ENCODE data around the gene MARCHF10. TPM values are rescaled to one million over a fixed set of nuclear protein-coding genes. Genes with fewer than 3 reads are reported as not detected.

The MARCHF10 gene
- total and polyA plus RNA-seq, 2 donors (not counting 3 experiments of a cell fraction or from before 2014, with no cell fraction given), result 0.11 TPM; not detected in 1

DNA sequence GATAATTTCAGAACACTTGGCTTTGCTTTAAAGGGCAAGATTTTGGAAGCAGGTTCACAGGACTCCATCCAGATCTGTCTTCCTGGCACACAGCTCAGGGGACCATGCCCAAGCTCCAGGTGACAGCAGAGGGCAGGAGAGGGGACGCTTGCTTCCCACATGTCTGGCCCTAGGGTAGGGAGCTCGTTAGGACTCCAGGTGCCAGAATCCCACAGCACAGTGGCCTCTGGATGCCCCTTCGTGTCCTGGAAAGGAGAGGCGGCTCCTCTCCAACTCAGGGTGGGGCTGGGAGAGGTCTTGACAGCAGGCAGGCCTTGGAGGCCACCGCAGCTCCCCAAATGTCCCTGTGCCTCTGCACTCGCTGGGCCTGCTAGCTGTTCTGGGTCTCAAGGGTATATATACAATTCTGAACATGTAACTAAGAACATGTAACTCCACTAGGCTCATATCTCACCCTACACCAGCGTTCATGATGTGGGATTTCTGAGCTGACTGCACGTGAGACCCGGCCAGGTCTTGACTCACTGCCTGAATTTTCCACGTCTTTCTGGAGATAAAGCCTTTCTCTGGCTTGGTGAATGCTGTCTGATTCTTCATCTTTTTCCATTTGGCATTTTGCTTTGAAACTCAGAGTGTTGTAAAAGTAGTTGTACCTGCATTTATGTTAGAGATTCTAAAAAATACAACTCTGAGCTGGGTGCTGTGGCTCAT lies 52.8 kb downstream of the MARCHF10 start:
- Histone ChIP-seq H3K9me1 (replicated peaks; ENCODE audit: control insufficient read depth, extremely low read depth, insufficient read depth, low read length) (no peaks in the 10 kb centered on the region), H3K79me2 (ENCODE audit: control insufficient read depth, insufficient read depth, low read length) (no peaks in the 10 kb centered on the region), H3K4me3 (replicated peaks in 1 of 3; ENCODE audit: insufficient read depth in 1 of 3, low read depth in 1 of 3, low read length in 3 of 3) (no peak overlapping the region), H3K4me2 (ENCODE audit: insufficient read depth, low read length) (no peak overlapping the region), H3K9ac (replicated peaks; ENCODE audit: extremely low read depth, insufficient read depth, low read length) (no peak overlapping the region), H3K27ac (ENCODE audit: insufficient read depth, low read depth, low read length) (no peak overlapping the region), H3K9me3 (replicated peaks; ENCODE audit: control insufficient read depth, insufficient read depth, low read length) (no peaks in the 10 kb centered on the region), H3K36me3 (ENCODE audit: control insufficient read depth in 2 of 2, extremely low read depth in 1 of 2, insufficient read depth in 2 of 2, low read length in 2 of 2) (no peaks in the 10 kb centered on the region), H4K20me1 (replicated peaks; ENCODE audit: control insufficient read depth, extremely low read depth, insufficient read depth, low read length) (no peaks in the 10 kb centered on the region), H2AFZ (ENCODE audit: low read depth, low read length) (no peak overlapping the region), H3K27me3 (ENCODE audit: control insufficient read depth in 2 of 2, insufficient read depth in 2 of 2, low read length in 2 of 2) (no peaks in the 10 kb centered on the region), H3K4me1 (ENCODE audit: control insufficient read depth, extremely low read depth, insufficient read depth, low read length) (no peaks in the 10 kb centered on the region)
- intact Hi-C loops (cut with micrococcal nuclease) (no loop called here), dilution Hi-C loops (cut with MboI; ENCODE audit: extremely low pct_ligation_motif_present, low sequenced_read_pairs) (no loop called here)
- ChIA-PET POLR2A (no interaction called here), CTCF (interaction anchor here (1.2 kb wide), 1 partner anchor 11 kb away, joined by 3 read pairs; no protein-coding TSS in a partner anchor)
- TF ChIP-seq FOS (IDR thresholded peaks at IDR 0.05; ENCODE audit: borderline replicate concordance, insufficient read depth, low read length), result no peak
- no peak for TF ChIP-seq EZH2 (IDR thresholded peaks at IDR 0.05; ENCODE audit: borderline replicate concordance, low read depth, low read length, severe bottlenecking)
- TF ChIP-seq, protein P1, sequence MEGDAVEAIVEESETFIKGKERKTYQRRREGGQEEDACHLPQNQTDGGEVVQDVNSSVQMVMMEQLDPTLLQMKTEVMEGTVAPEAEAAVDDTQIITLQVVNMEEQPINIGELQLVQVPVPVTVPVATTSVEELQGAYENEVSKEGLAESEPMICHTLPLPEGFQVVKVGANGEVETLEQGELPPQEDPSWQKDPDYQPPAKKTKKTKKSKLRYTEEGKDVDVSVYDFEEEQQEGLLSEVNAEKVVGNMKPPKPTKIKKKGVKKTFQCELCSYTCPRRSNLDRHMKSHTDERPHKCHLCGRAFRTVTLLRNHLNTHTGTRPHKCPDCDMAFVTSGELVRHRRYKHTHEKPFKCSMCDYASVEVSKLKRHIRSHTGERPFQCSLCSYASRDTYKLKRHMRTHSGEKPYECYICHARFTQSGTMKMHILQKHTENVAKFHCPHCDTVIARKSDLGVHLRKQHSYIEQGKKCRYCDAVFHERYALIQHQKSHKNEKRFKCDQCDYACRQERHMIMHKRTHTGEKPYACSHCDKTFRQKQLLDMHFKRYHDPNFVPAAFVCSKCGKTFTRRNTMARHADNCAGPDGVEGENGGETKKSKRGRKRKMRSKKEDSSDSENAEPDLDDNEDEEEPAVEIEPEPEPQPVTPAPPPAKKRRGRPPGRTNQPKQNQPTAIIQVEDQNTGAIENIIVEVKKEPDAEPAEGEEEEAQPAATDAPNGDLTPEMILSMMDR (IDR thresholded peaks at IDR 0.05; ENCODE audit: extremely low read depth in 1 of 2, insufficient read depth in 1 of 2, low read depth in 1 of 2, low read length in 2 of 2), result no peak
- TF ChIP-seq MYC (IDR thresholded peaks at IDR 0.05; ENCODE audit: low read depth, low read length), result no peak
- TF ChIP-seq GATA2 (IDR thresholded peaks at IDR 0.05; ENCODE audit: insufficient read depth, insufficient read length, low read depth, low read length), result no peak
- TF ChIP-seq POLR2A (IDR thresholded peaks at IDR 0.05; ENCODE audit: low read depth, low read length), result no peak
- no peak for TF ChIP-seq POLR2AphosphoS5 (IDR thresholded peaks at IDR 0.05; ENCODE audit: insufficient read depth, low read depth, low read length)
- TF ChIP-seq, protein P2, sequence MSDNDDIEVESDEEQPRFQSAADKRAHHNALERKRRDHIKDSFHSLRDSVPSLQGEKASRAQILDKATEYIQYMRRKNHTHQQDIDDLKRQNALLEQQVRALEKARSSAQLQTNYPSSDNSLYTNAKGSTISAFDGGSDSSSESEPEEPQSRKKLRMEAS (IDR thresholded peaks at IDR 0.05; ENCODE audit: insufficient read depth, insufficient read length), result no peak
- FAIRE-seq (no peak), DNase-seq (ENCODE audit: low read depth, low spot score) (no peak)
- BruUV-seq (replicated peaks), result no TSS peak
